Karpas-422 (cell line): Measurements from ENCODE around the gene RNF4. TPM values are rescaled to one million over a fixed set of nuclear protein-coding genes. Genes with fewer than 3 reads are reported as not detected.
A peak's percentile ranks its signal among the peaks of the same experiment; 100 is the strongest.

Experiments
- DNase-seq: peaks from one replicate; pipeline ENCODE4 v3.0.0-alpha.2; 2015
- H2AFZ ChIP-seq: fragments of 200-600 bp; sonication (generic); 2 replicates; pipeline ENCODE4 v1.6.1; 2014; ENCODE audit warnings: antibody characterized with exemption, low read length, mixed read lengths
- H3K27ac ChIP-seq: fragments of 200-600 bp; sonication (generic); 2 replicates; pipeline ENCODE4 v1.5.1; 2014; ENCODE audit warnings: mild to moderate bottlenecking, low read length, moderate library complexity
- H3K27me3 ChIP-seq: fragments of 200-600 bp; sonication (generic); 2 replicates; pipeline ENCODE4 v1.6.1; 2014; ENCODE audit warnings: low read length, mixed read lengths
- H3K36me3 ChIP-seq: fragments of 200-600 bp; sonication (generic); 2 replicates; pipeline ENCODE4 v1.6.1; 2014; ENCODE audit warnings: low read length, mixed read lengths; ENCODE audit not compliant: insufficient read depth
- H3K4me1 ChIP-seq: fragments of 200-600 bp; sonication (generic); 2 replicates; pipeline ENCODE4 v1.6.1; 2014; ENCODE audit warnings: mild to moderate bottlenecking, low read length, mixed read lengths
- H3K4me2 ChIP-seq: fragments of 200-600 bp; sonication (generic); 2 replicates; pipeline ENCODE4 v1.6.1; 2014; ENCODE audit warnings: low read length, low read depth, mild to moderate bottlenecking; ENCODE audit not compliant: poor library complexity, severe bottlenecking
- H3K4me3 ChIP-seq: fragments of 200-600 bp; sonication (generic); 2 replicates; pipeline ENCODE4 v1.5.1; 2014; ENCODE audit warnings: mild to moderate bottlenecking, antibody characterized with exemption, low read length, mixed read lengths
- H3K79me2 ChIP-seq: fragments of 200-600 bp; sonication (generic); 2 replicates; pipeline ENCODE4 v1.6.1; 2014; ENCODE audit warnings: mild to moderate bottlenecking, low read length, mixed read lengths
- H3K9ac ChIP-seq: fragments of 200-600 bp; sonication (generic); 2 replicates; pipeline ENCODE4 v1.6.0; 2014; ENCODE audit warnings: low read length
- H3K9me2 ChIP-seq: fragments of 200-600 bp; sonication (generic), shearing (Covaris generic); replicated peaks from 2 replicates; pipeline ENCODE4 v1.6.0; 2014; ENCODE audit warnings: mild to moderate bottlenecking, low read length, moderate library complexity; ENCODE audit not compliant: insufficient read depth
- H3K9me3 ChIP-seq: fragments of 300-700, 200-600 bp; sonication (generic); 2 replicates; pipeline ENCODE4 v1.6.1; 2014; ENCODE audit warnings: low read length, mixed read lengths
- H4K20me1 ChIP-seq: fragments of 200-600 bp; sonication (generic); 2 replicates; pipeline ENCODE4 v1.6.1; 2014; ENCODE audit warnings: mild to moderate bottlenecking, antibody characterized with exemption, low read length, low read depth; ENCODE audit not compliant: insufficient read depth
- total RNA-seq: library from RNA; depleted of rRNA; stranded (reverse); fragments of >200 nt; shearing (Covaris generic); gene quantifications from 2 replicates; pipeline ENCODE4 v1.2.3, GENCODE V29; 2014; ENCODE audit warnings: low replicate concordance

Gene RNF4
- total RNA-seq, 1 experiment from 2014 or later: 84.8 TPM

DNA sequence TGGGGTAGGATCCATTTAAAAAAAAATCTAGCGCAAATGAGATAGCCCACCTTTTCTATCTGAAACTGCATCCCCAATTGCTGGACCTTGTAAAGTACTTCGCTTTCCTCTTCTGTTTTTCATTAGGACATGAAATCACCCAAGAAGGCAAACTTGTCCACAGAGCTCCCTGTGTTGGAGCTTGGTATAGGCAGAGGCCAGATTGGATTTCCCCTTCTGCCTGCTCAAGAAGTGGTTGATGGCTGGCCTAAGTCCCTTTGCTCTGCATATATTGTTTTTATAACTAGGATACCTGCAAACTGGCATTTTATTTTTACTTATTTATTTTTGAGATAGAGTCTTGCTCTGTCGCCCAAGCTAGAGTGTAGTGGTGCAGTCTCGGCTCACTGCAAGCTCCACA, 28.4 kb downstream of the RNF4 start:
- H3K79me2 ChIP-seq: peaks cover 80% of the 10 kb centered on the region
- H3K27ac ChIP-seq: peak overlapping the region; percentile 52
- no peak overlapping the region for H3K4me2 ChIP-seq
- no peak overlapping the region for H3K4me3 ChIP-seq
- no peak overlapping the region for H2AFZ ChIP-seq
- H3K27me3 ChIP-seq: no peaks in the 10 kb centered on the region
- H3K9me2 ChIP-seq: no peaks in the 10 kb centered on the region
- peaks cover 29% of the 10 kb centered on the region for H3K4me1 ChIP-seq
- H3K9ac ChIP-seq: no peak overlapping the region
- H4K20me1 ChIP-seq: peaks cover 46% of the 10 kb centered on the region
- H3K36me3 ChIP-seq: peaks cover 67% of the 10 kb centered on the region
- no peaks in the 10 kb centered on the region for H3K9me3 ChIP-seq
- DNase-seq: peak; percentile 47

DNA sequence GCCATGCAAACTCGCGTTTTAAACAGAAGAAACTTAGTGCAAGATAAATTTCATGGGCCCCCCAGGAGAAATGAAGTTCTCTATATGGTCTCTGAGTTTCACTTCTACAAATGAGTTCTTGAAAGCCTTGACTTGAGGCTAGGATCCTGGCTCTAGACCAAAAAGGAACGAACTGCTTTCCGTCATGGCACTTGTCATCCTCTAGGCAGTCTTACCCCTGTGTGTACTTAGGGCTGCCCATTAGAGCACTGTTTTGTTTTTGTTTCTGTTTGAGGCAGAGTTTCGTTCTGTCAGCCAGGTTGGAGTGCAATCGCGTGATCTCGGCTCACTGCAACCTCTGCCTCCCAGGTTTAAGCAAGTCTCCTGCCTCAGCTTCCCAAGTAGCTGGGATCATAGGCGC, 29.0 kb downstream of the RNF4 start:
- H3K9me3 ChIP-seq: no peaks in the 10 kb centered on the region
- peaks cover 29% of the 10 kb centered on the region for H3K4me1 ChIP-seq
- no peaks in the 10 kb centered on the region for H3K27me3 ChIP-seq
- no peak overlapping the region for H2AFZ ChIP-seq
- DNase-seq: peak; percentile 76
- H3K9ac ChIP-seq: no peak overlapping the region
- H3K27ac ChIP-seq: peak overlapping the region; percentile 52
- H3K79me2 ChIP-seq: peaks cover 77% of the 10 kb centered on the region
- H3K9me2 ChIP-seq: no peaks in the 10 kb centered on the region
- H3K4me2 ChIP-seq: no peak overlapping the region
- H3K36me3 ChIP-seq: peaks cover 61% of the 10 kb centered on the region
- peaks cover 40% of the 10 kb centered on the region for H4K20me1 ChIP-seq
- H3K4me3 ChIP-seq: no peak overlapping the region

GRCh38 chr4:2500547-2500946, 31.6 kb downstream of the RNF4 start:
- H4K20me1 ChIP-seq: peaks cover 37% of the 10 kb centered on the region
- H3K9ac ChIP-seq: no peak overlapping the region
- DNase-seq: no peak

DNA sequence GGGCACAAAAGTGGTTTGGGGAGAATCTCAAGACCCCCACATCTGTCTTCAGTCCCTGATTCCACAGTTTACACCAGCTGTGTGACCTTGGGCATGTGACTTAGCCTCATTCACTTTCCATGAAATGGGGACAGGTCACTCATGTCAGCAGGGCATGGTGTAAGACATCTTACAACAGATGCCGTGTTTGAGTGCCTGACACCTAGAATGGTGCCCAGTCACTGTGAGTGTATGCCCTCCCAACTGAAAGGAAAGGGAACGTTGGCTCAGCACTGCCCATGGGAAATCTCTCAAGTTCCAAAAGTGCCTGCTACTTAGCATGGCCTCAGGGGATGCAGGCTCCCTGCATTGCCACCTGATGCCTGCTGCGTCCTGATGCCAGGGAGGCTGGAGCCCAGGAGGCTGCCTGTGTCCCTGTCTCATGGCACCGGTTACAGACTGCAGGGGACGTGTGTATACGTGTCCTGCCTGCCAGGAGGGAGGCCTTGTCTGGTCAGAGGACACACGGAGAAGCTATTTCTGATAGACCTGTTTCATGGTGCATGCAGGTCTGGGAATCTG, 32.2 kb downstream of the RNF4 start:
- no peak for DNase-seq
- H3K36me3 ChIP-seq: peaks cover 52% of the 10 kb centered on the region
- no peak overlapping the region for H3K4me3 ChIP-seq
- no peak overlapping the region for H3K9ac ChIP-seq
- H3K27me3 ChIP-seq: no peaks in the 10 kb centered on the region
- no peak overlapping the region for H3K27ac ChIP-seq
- peaks cover 19% of the 10 kb centered on the region for H3K4me1 ChIP-seq
- H3K9me3 ChIP-seq: no peaks in the 10 kb centered on the region
- no peaks in the 10 kb centered on the region for H3K9me2 ChIP-seq
- H4K20me1 ChIP-seq: peaks cover 33% of the 10 kb centered on the region
- no peak overlapping the region for H2AFZ ChIP-seq
- H3K4me2 ChIP-seq: no peak overlapping the region
- peaks cover 71% of the 10 kb centered on the region for H3K79me2 ChIP-seq

More at GRCh38 chr4:2500547-2500946, 31.6 kb downstream of the RNF4 start:
- Histone ChIP-seq H3K4me1 (peaks cover 24% of the 10 kb centered on the region), H3K79me2 (peaks cover 72% of the 10 kb centered on the region), H3K9me3 (no peaks in the 10 kb centered on the region), H3K9me2 (no peaks in the 10 kb centered on the region), H3K27me3 (no peaks in the 10 kb centered on the region), H3K4me2 (no peak overlapping the region), H2AFZ (no peak overlapping the region), H3K36me3 (peaks cover 56% of the 10 kb centered on the region), H3K4me3 (no peak overlapping the region), H3K27ac (no peak overlapping the region)

- Histone ChIP-seq H3K4me2 (no peak overlapping the region), H3K4me3 (no peak overlapping the region), H3K9me3 (no peaks in the 10 kb centered on the region), H4K20me1 (peaks cover 43% of the 10 kb centered on the region), H3K9ac (no peak overlapping the region), H3K79me2 (peaks cover 70% of the 10 kb centered on the region), H3K27ac (no peak overlapping the region), H3K27me3 (no peaks in the 10 kb centered on the region), H3K4me1 (no peaks in the 10 kb centered on the region), H2AFZ (no peak overlapping the region), H3K36me3 (peaks cover 51% of the 10 kb centered on the region), H3K9me2 (no peaks in the 10 kb centered on the region)
- DNase-seq: no peak
These were observed 34.9 kb downstream of the RNF4 start for GRCh38 chr4:2503809-2504208.

GRCh38 chr4:2507259-2507658, 38.4 kb downstream of the RNF4 start:
- Histone ChIP-seq H3K27me3 (no peaks in the 10 kb centered on the region), H4K20me1 (peaks cover 36% of the 10 kb centered on the region), H3K9ac (no peak overlapping the region), H3K79me2 (peaks cover 47% of the 10 kb centered on the region), H3K4me2 (no peak overlapping the region), H2AFZ (no peak overlapping the region), H3K4me3 (no peak overlapping the region), H3K4me1 (no peaks in the 10 kb centered on the region), H3K9me2 (no peaks in the 10 kb centered on the region), H3K36me3 (peaks cover 38% of the 10 kb centered on the region), H3K9me3 (no peaks in the 10 kb centered on the region), H3K27ac (no peak overlapping the region)
- no peak for DNase-seq

- no peak overlapping the region for H2AFZ ChIP-seq
- no peak overlapping the region for H3K4me2 ChIP-seq
- DNase-seq: no peak
- H3K36me3 ChIP-seq: peaks cover 44% of the 10 kb centered on the region
- H3K9me3 ChIP-seq: no peaks in the 10 kb centered on the region
- H3K27me3 ChIP-seq: no peaks in the 10 kb centered on the region
- H3K79me2 ChIP-seq: peaks cover 45% of the 10 kb centered on the region
- no peak overlapping the region for H3K27ac ChIP-seq
- no peak overlapping the region for H3K9ac ChIP-seq
- H3K4me3 ChIP-seq: no peak overlapping the region
- H3K9me2 ChIP-seq: no peaks in the 10 kb centered on the region
- H4K20me1 ChIP-seq: peaks cover 36% of the 10 kb centered on the region
- no peaks in the 10 kb centered on the region for H3K4me1 ChIP-seq
These were observed 38.9 kb downstream of the RNF4 start for GRCh38 chr4:2507855-2508254.

DNA sequence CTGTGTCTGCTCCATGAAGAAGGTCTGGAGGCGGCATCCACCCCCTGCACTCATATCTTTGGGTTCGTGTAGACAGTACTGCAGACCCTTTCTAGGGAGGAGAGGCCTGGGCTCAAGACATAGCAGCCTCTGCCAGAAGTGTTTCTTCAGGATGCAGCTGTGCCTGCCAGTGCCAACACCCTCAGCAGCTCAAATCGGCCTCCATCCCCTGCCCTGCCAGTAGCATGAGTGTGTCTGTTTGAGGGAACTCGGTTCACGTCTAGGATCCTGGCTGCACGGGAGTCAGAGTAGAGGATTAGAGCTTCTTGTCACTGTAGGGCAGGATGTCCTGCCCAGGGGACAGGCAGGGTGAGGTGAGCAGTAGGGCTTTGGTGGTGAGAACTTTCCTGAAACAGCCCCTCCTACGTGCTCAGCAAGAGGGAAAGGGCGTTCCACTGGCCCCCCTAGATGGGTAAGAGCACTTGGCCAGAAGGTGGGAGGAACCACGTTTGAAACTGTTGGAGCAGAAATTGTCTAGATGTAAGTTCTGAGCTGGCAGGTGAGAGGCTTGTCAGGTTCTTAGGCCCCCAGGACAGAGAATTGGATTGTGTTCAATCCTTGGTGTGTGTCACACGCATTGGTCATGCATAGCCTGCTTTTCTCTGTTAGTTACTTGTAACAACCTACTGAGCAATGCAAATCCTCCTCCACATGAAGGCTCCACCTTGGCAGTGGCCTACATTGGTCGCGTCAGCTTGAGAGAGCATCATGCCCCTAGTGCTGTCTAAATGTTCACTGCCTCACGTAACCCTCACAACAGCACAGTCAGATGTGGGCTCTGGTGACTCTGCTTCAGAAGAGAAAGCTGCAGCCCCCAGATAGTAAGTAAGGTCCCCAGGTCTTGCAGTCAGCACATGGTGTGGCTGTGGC, 41.7 kb downstream of the RNF4 start:
- Histone ChIP-seq H3K4me2 (no peak overlapping the region), H3K4me3 (no peak overlapping the region), H3K27me3 (no peaks in the 10 kb centered on the region), H3K36me3 (peaks cover 45% of the 10 kb centered on the region), H3K9ac (no peak overlapping the region), H4K20me1 (peaks cover 29% of the 10 kb centered on the region), H3K27ac (no peak overlapping the region), H3K79me2 (peaks cover 27% of the 10 kb centered on the region), H3K4me1 (no peaks in the 10 kb centered on the region), H3K9me3 (no peaks in the 10 kb centered on the region), H3K9me2 (no peaks in the 10 kb centered on the region), H2AFZ (no peak overlapping the region)
- no peak for DNase-seq
